Breast epithelium (tissue), 4 donors: ENCODE data around the gene DHCR24. TPM values are rescaled to one million over a fixed set of nuclear protein-coding genes. Genes with fewer than 3 reads are reported as not detected.
A peak's percentile ranks its signal among the peaks of the same experiment; 100 is the strongest.

Experiments used
- DNase-seq, 2 donors: peaks; one replicate each; pipeline ENCODE4 v3.0.0-alpha.2; 2019; ENCODE audit warnings: low spot score in 2 of 2
- H3K27ac ChIP-seq, 2 donors: fragments of 200-600 bp; sonication (generic) in 1 of 2; one replicate each; pipeline ENCODE4 v1.5.1; 2016 to 2019; ENCODE audit warnings: mild to moderate bottlenecking in 1 of 2
- H3K27me3 ChIP-seq, 2 donors: fragments of 200-600 bp; sonication (generic) in 1 of 2; one replicate each; pipeline versions ENCODE4 v1.5.1 to v1.6.0; 2017 to 2019; ENCODE audit warnings: control low read depth in 1 of 2, mild to moderate bottlenecking in 1 of 2
- H3K36me3 ChIP-seq: fragments of 200-600 bp; one replicate; pipeline ENCODE4 v1.5.1; 2019
- H3K4me1 ChIP-seq, 2 donors: fragments of 200-600 bp; sonication (generic); one replicate each; pipeline ENCODE4 v1.5.1; 2016 to 2019; ENCODE audit warnings: control low read depth in 1 of 2
- H3K4me3 ChIP-seq, 3 donors: fragments of 200-600 bp; sonication (generic); 1 replicate in 2 of 3; 2 replicates in 1 of 3; pipeline ENCODE4 v1.5.1; 2016 to 2019; ENCODE audit warnings: mild to moderate bottlenecking in 3 of 3, moderate library complexity in 2 of 3
- H3K9me3 ChIP-seq, 2 donors: fragments of 200-600 bp; sonication (generic) in 1 of 2; one replicate each; pipeline ENCODE4 v1.5.1; 2016 to 2019; ENCODE audit warnings: control low read depth in 1 of 2
- POLR2A ChIP-seq: fragments of 450-650 bp; IDR thresholded peaks from one replicate; pipeline ENCODE4 v1.6.1; 2016; ENCODE audit warnings: antibody characterized with exemption, mild to moderate bottlenecking, moderate library complexity
- POLR2AphosphoS5 ChIP-seq, 3 donors: sonication (generic); formaldehyde crosslinking; IDR thresholded peaks; one replicate each; pipeline ENCODE4 v1.6.1; 2017; ENCODE audit warnings: antibody characterized with exemption in 3 of 3
- intact Hi-C: fragments of 100-400 bp; cut with DNase I; formaldehyde crosslinking; loops from one replicate; pipeline ENCODE4 v1.15.1; 2023; ENCODE audit warnings: low total_unique reads
- total RNA-seq, 3 donors: library from RNA; depleted of rRNA; stranded (reverse); fragments of >200 nt; gene quantifications; one replicate each; pipeline ENCODE4 v1.1.0, GENCODE V29; 2016
- TF ChIP-seq, protein P1 (sequence below), 3 donors: fragments of 450-650 bp; IDR thresholded peaks; one replicate each; pipeline ENCODE4 v1.5.1; 2016 to 2017; ENCODE audit warnings: antibody characterized with exemption in 3 of 3, mild to moderate bottlenecking in 3 of 3, moderate library complexity in 3 of 3

The DHCR24 gene
- total RNA-seq, 3 donors from 2014 or later = 149 to 230 (median 157) TPM

GRCh38 chr1:54869173-54869851, 17.7 kb downstream of the DHCR24 start:
- no peaks in the 10 kb centered on the region for H3K9me3 ChIP-seq
- H3K4me1 ChIP-seq = no peaks in the 10 kb centered on the region
- H3K27me3 ChIP-seq = no peaks in the 10 kb centered on the region
- intact Hi-C loops = no loop called here
- no peak overlapping the region for H3K27ac ChIP-seq
- H3K36me3 ChIP-seq = no peaks in the 10 kb centered on the region
- TF ChIP-seq POLR2AphosphoS5 (IDR thresholded peaks at IDR 0.05) (no peak), POLR2A (no peak)
- TF ChIP-seq, protein P1, sequence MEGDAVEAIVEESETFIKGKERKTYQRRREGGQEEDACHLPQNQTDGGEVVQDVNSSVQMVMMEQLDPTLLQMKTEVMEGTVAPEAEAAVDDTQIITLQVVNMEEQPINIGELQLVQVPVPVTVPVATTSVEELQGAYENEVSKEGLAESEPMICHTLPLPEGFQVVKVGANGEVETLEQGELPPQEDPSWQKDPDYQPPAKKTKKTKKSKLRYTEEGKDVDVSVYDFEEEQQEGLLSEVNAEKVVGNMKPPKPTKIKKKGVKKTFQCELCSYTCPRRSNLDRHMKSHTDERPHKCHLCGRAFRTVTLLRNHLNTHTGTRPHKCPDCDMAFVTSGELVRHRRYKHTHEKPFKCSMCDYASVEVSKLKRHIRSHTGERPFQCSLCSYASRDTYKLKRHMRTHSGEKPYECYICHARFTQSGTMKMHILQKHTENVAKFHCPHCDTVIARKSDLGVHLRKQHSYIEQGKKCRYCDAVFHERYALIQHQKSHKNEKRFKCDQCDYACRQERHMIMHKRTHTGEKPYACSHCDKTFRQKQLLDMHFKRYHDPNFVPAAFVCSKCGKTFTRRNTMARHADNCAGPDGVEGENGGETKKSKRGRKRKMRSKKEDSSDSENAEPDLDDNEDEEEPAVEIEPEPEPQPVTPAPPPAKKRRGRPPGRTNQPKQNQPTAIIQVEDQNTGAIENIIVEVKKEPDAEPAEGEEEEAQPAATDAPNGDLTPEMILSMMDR (IDR thresholded peaks at IDR 0.05) = no peak
- H3K4me3 ChIP-seq = no peak overlapping the region
- peak in 1 of 2 donors; percentile 5 for DNase-seq

DNA sequence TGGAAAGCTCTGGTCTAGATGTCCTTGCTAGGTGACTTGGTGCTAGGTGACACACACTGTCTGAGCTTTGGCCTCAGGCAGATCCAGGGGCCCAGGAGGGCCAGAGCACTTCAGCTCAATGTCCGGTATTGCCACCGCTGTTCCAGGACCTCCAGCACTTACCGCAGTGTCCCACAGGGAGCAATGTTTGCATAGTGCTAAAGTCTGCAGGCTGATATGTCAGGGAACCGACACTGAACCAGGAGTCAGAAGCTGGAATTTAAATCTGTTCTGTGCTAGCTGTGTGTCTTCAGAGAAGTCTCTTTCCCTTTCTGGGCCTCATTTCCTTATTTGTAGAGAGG, 19.3 kb downstream of the DHCR24 start:
- Histone ChIP-seq H3K4me3 (no peak overlapping the region), H3K36me3 (no peaks in the 10 kb centered on the region), H3K27ac (no peak overlapping the region), H3K4me1 (no peaks in the 10 kb centered on the region), H3K9me3 (no peaks in the 10 kb centered on the region), H3K27me3 (no peaks in the 10 kb centered on the region)
- intact Hi-C loops = no loop called here
- no peak for DNase-seq
- TF ChIP-seq, protein P1 (IDR thresholded peaks at IDR 0.05) = no peak
- TF ChIP-seq POLR2A (no peak), POLR2AphosphoS5 (IDR thresholded peaks at IDR 0.05) (no peak)

GRCh38 chr1:54866801-54867716, 19.9 kb downstream of the DHCR24 start:
- no peak overlapping the region for H3K27ac ChIP-seq
- no peaks in the 10 kb centered on the region for H3K27me3 ChIP-seq
- no peaks in the 10 kb centered on the region for H3K9me3 ChIP-seq
- H3K4me1 ChIP-seq = no peaks in the 10 kb centered on the region
- no peaks in the 10 kb centered on the region for H3K36me3 ChIP-seq
- no peak for DNase-seq
- intact Hi-C loops = no loop called here
- TF ChIP-seq, protein P1 (IDR thresholded peaks at IDR 0.05) = no peak
- TF ChIP-seq POLR2A (no peak), POLR2AphosphoS5 (IDR thresholded peaks at IDR 0.05) (no peak)
- no peak overlapping the region for H3K4me3 ChIP-seq

DNA sequence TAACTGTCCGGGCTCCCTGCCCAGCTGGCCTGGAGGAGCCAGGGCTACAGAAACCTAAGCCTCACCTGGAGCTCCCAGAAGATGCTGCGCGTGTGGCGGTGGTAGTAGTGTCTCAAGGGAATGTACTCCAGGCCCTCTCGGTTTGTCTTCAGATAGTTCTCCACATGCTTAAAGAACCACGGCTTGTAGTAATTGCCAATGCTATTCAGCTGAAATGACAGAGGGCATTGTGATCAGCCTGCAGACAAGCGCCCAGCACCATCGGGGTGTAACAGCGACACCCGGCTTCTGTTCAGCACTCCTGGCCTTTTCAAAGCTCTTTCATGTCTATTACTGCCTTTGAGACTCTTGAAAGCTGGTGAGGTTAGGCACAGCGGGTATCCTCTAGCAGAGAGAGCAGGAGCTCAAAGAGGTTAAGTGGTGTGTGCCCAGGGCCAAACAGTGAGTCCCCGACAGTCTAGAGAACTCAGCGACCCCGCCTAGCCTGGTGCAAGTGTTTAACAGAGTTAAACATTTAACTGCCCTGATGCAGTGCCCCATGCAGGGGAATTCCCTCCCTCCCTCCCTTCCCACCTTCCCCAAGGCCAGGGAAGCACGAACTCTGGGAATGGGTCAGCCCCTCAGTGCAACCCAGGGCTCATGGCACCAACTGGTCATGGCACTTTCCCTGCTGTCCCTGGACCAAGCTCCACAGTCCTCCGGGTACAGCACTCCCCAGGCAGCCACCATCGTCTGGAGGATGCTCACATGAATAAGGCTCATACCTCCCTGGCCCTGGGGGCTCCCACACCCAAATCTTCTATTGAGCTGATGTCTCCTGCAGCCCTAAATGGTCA, 21.5 kb downstream of the DHCR24 start:
- Histone ChIP-seq H3K9me3 (no peaks in the 10 kb centered on the region), H3K36me3 (no peaks in the 10 kb centered on the region), H3K27ac (peak overlapping the region in 1 of 2 donors; percentile 49), H3K27me3 (no peaks in the 10 kb centered on the region), H3K4me1 (no peaks in the 10 kb centered on the region), H3K4me3 (no peak overlapping the region)
- TF ChIP-seq, protein P1 (IDR thresholded peaks at IDR 0.05) = no peak
- no peak for TF ChIP-seq POLR2A
- TF ChIP-seq POLR2AphosphoS5 (IDR thresholded peaks at IDR 0.05) = no peak
- intact Hi-C loops = no loop called here
- DNase-seq = no peak
